ENCODE measurements around the gene B3GNT5. TPM values are rescaled to one million over a fixed set of nuclear protein-coding genes. Genes with fewer than 3 reads are reported as not detected.
"Not testable (repeated sequence)": the region's sequence is repeated elsewhere in the genome, so short reads cannot be mapped to it uniquely, and the experiment has no call there.

The B3GNT5 gene
- total RNA-seq, 1 donor from 2014 or later, result 1.3 TPM

GRCh38 chr3:183226333-183226890 lies 26.6 kb upstream of the B3GNT5 start:
- ATAC-seq (ENCODE audit: poor library complexity) (no peak), DNase-seq (no peak)
- intact Hi-C loops (cut with DNase I), result no loop called here

GRCh38 chr3:183227586-183227985 lies 25.5 kb upstream of the B3GNT5 start:
- intact Hi-C loops (cut with DNase I), result no loop called here
- DNase-seq (no peak), ATAC-seq (ENCODE audit: poor library complexity) (no peak)

GRCh38 chr3:183229178-183229577 lies 23.9 kb upstream of the B3GNT5 start:
- intact Hi-C loops (cut with DNase I), result no loop called here
- no peak for ATAC-seq (ENCODE audit: poor library complexity)

GRCh38 chr3:183230251-183230650 lies 22.8 kb upstream of the B3GNT5 start:
- not testable (repeated sequence) for ATAC-seq (ENCODE audit: poor library complexity)

More at GRCh38 chr3:183229178-183229577, 23.9 kb upstream of the B3GNT5 start:
- no peak for DNase-seq

GRCh38 chr3:183230826-183231225 lies 22.2 kb upstream of the B3GNT5 start:
- intact Hi-C loops (cut with DNase I), result no loop called here
- ATAC-seq (ENCODE audit: poor library complexity) (no peak), DNase-seq (no peak)

More at GRCh38 chr3:183230251-183230650, 22.8 kb upstream of the B3GNT5 start:
- DNase-seq; intact Hi-C loops (cut with DNase I): not testable (repeated sequence)

GRCh38 chr3:183233966-183234365 lies 19.1 kb upstream of the B3GNT5 start:
- DNase-seq (no peak), ATAC-seq (ENCODE audit: poor library complexity) (no peak)
- intact Hi-C loops (cut with DNase I), result no loop called here

GRCh38 chr3:183239046-183239445 lies 14.0 kb upstream of the B3GNT5 start:
- intact Hi-C loops (cut with DNase I), result no loop called here
- no peak for ATAC-seq (ENCODE audit: poor library complexity)
- no peak for DNase-seq

- ATAC-seq (ENCODE audit: poor library complexity) (no peak), DNase-seq (no peak)
- intact Hi-C loops (cut with DNase I), result no loop called here
Observed at GRCh38 chr3:183242431-183242830, 10.6 kb upstream of the B3GNT5 start.

- intact Hi-C loops (cut with DNase I), result no loop called here
- ATAC-seq (ENCODE audit: poor library complexity) (no peak), DNase-seq (peak; percentile 65)
Observed at GRCh38 chr3:183244219-183244618, 8.8 kb upstream of the B3GNT5 start.

- intact Hi-C loops (cut with DNase I), result no loop called here
- ATAC-seq (ENCODE audit: poor library complexity) (no peak), DNase-seq (no peak)
Observed at GRCh38 chr3:183244981-183245476, 8.0 kb upstream of the B3GNT5 start.

GRCh38 chr3:183247011-183247589 lies 6.0 kb upstream of the B3GNT5 start:
- intact Hi-C loops (cut with DNase I), result no loop called here
- DNase-seq (no peak), ATAC-seq (ENCODE audit: poor library complexity) (no peak)

- no peak for DNase-seq
- intact Hi-C loops (cut with DNase I), result no loop called here
- no peak for ATAC-seq (ENCODE audit: poor library complexity)
Observed at GRCh38 chr3:183249006-183249718, 3.9 kb upstream of the B3GNT5 start.

GRCh38 chr3:183252118-183252782 lies 803 bp upstream of the B3GNT5 start:
- no peak for ATAC-seq (ENCODE audit: poor library complexity)
- DNase-seq, result no peak
- intact Hi-C loops (cut with DNase I), result no loop called here

GRCh38 chr3:183253528-183254486 lies 754 bp downstream of the B3GNT5 start:
- intact Hi-C loops (cut with DNase I), result no loop called here
- DNase-seq (peak; percentile 90), ATAC-seq (ENCODE audit: poor library complexity) (peak; percentile 91)

- intact Hi-C loops (cut with DNase I), result no loop called here
- DNase-seq (peak; percentile 41), ATAC-seq (ENCODE audit: poor library complexity) (peak; percentile 49)
Observed at GRCh38 chr3:183254487-183255347, 1.7 kb downstream of the B3GNT5 start.

GRCh38 chr3:183255348-183255730 lies 2.3 kb downstream of the B3GNT5 start:
- intact Hi-C loops (cut with DNase I), result no loop called here
- ATAC-seq (ENCODE audit: poor library complexity), result no peak
- DNase-seq, result no peak

- DNase-seq, result no peak
- ATAC-seq (ENCODE audit: poor library complexity), result no peak
- intact Hi-C loops (cut with DNase I), result no loop called here
Observed at GRCh38 chr3:183259087-183259486, 6.0 kb downstream of the B3GNT5 start.

- ATAC-seq (ENCODE audit: poor library complexity), result no peak
- intact Hi-C loops (cut with DNase I), result no loop called here
Observed at GRCh38 chr3:183259621-183260020, 6.6 kb downstream of the B3GNT5 start.

More at GRCh38 chr3:183259621-183260020, 6.6 kb downstream of the B3GNT5 start:
- no peak for DNase-seq

Measured in Right ventricle myocardium superior (tissue), 1 donor.